ENCODE measurements around the gene SLC31A2. TPM values are rescaled to one million over a fixed set of nuclear protein-coding genes. Genes with fewer than 3 reads are reported as not detected.
A peak's percentile ranks its signal among the peaks of the same experiment; 100 is the strongest.

SLC31A2 gene
- total RNA-seq, 4 donors from 2014 or later: 82.4 to 128 (median 99.2) TPM

- DNase-seq (ENCODE audit: low spot score in 2 of 2): peak; percentile 83 to 88
- intact Hi-C loops (cut with DNase I; ENCODE audit: low total_unique reads): no loop called here
- no peak for TF ChIP-seq POLR2A (IDR thresholded peaks at IDR 0.05)
- TF ChIP-seq CTCF (IDR thresholded peaks at IDR 0.05): no peak
- 68 to 69% methylated on average over 9 of the region's 9 CpGs for WGBS, 2 donors
- H3K4me3 ChIP-seq (ENCODE audit: low read depth, poor library complexity, severe bottlenecking): no peak overlapping the region
Observed at GRCh38 chr9:113187929-113188595, 37.3 kb downstream of the SLC31A2 start.

- intact Hi-C loops (cut with DNase I; ENCODE audit: low total_unique reads): no loop called here
- WGBS, 2 donors: 92 to 95% methylated on average over 2 of the region's 2 CpGs
- no peak overlapping the region for H3K4me3 ChIP-seq (ENCODE audit: low read depth, poor library complexity, severe bottlenecking)
- TF ChIP-seq POLR2A (IDR thresholded peaks at IDR 0.05): no peak
- no peak for TF ChIP-seq CTCF (IDR thresholded peaks at IDR 0.05)
- no peak for DNase-seq (ENCODE audit: low spot score in 2 of 2)
Observed at GRCh38 chr9:113192455-113192854, 41.6 kb downstream of the SLC31A2 start.

- no peak for DNase-seq (ENCODE audit: low spot score in 2 of 2)
- 89 to 95% methylated on average over 4 of the region's 4 CpGs for WGBS, 2 donors
- TF ChIP-seq POLR2A (IDR thresholded peaks at IDR 0.05): no peak
- TF ChIP-seq CTCF (IDR thresholded peaks at IDR 0.05): no peak
- intact Hi-C loops (cut with DNase I; ENCODE audit: low total_unique reads): no loop called here
- no peak overlapping the region for H3K4me3 ChIP-seq (ENCODE audit: low read depth, poor library complexity, severe bottlenecking)
Observed at GRCh38 chr9:113199683-113200329, 49.0 kb downstream of the SLC31A2 start.

GRCh38 chr9:113205432-113205831 is 54.6 kb downstream of the SLC31A2 start:
- no peak for DNase-seq (ENCODE audit: low spot score in 2 of 2)
- H3K4me3 ChIP-seq (ENCODE audit: low read depth, poor library complexity, severe bottlenecking): no peak overlapping the region
- intact Hi-C loops (cut with DNase I; ENCODE audit: low total_unique reads): no loop called here
- TF ChIP-seq CTCF (IDR thresholded peaks at IDR 0.05) (no peak), POLR2A (IDR thresholded peaks at IDR 0.05) (no peak)
- WGBS, 2 donors: 85 to 86% methylated on average over 2 of the region's 2 CpGs

- TF ChIP-seq CTCF (IDR thresholded peaks at IDR 0.05) (no peak), POLR2A (IDR thresholded peaks at IDR 0.05) (no peak)
- DNase-seq (ENCODE audit: low spot score in 2 of 2): no peak
- intact Hi-C loops (cut with DNase I; ENCODE audit: low total_unique reads): no loop called here
- no peak overlapping the region for H3K4me3 ChIP-seq (ENCODE audit: low read depth, poor library complexity, severe bottlenecking)
- 89 to 95% methylated on average over 1 of the region's 1 CpG for WGBS, 2 donors
Observed at GRCh38 chr9:113205861-113206260, 55.1 kb downstream of the SLC31A2 start.

All from lower leg skin (tissue), 4 donors.